Measurements from ENCODE around the gene CAB39L.

Gene CAB39L

GRCh38 chr13:49441846-49442245 lies 2.0 kb downstream of the CAB39L start:
- Histone ChIP-seq H3K27ac (ENCODE audit: low read length) (no peak overlapping the region), H3K9ac (ENCODE audit: low read length) (no peak overlapping the region), H4K20me1 (ENCODE audit: insufficient read depth, low read length) (no peaks in the 10 kb centered on the region), H3K9me3 (ENCODE audit: insufficient read depth, low read length) (no peaks in the 10 kb centered on the region), H3K4me1 (ENCODE audit: low read length) (peaks cover 8% of the 10 kb centered on the region; the same call in 1 of the 2 replicates), H3K36me3 (replicated peaks; ENCODE audit: low read depth, low read length) (peaks cover 5% of the 10 kb centered on the region), H3K4me3 (ENCODE audit: low read length) (no peak overlapping the region), H3K4me2 (ENCODE audit: low read length) (no peak overlapping the region), H3K27me3 (ENCODE audit: low read depth, low read length) (no peaks in the 10 kb centered on the region; the same call in 1 of the 2 replicates), H2AFZ (ENCODE audit: low read depth, low read length) (no peak overlapping the region), H3K79me2 (ENCODE audit: low read length) (peaks cover 12% of the 10 kb centered on the region)
- TF ChIP-seq, protein P1, sequence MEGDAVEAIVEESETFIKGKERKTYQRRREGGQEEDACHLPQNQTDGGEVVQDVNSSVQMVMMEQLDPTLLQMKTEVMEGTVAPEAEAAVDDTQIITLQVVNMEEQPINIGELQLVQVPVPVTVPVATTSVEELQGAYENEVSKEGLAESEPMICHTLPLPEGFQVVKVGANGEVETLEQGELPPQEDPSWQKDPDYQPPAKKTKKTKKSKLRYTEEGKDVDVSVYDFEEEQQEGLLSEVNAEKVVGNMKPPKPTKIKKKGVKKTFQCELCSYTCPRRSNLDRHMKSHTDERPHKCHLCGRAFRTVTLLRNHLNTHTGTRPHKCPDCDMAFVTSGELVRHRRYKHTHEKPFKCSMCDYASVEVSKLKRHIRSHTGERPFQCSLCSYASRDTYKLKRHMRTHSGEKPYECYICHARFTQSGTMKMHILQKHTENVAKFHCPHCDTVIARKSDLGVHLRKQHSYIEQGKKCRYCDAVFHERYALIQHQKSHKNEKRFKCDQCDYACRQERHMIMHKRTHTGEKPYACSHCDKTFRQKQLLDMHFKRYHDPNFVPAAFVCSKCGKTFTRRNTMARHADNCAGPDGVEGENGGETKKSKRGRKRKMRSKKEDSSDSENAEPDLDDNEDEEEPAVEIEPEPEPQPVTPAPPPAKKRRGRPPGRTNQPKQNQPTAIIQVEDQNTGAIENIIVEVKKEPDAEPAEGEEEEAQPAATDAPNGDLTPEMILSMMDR (IDR thresholded peaks at IDR 0.05; ENCODE audit: low read depth, low read length) = no peak
- no peak for TF ChIP-seq EZH2phosphoT487 (IDR thresholded peaks at IDR 0.05; ENCODE audit: low read depth)

DNA sequence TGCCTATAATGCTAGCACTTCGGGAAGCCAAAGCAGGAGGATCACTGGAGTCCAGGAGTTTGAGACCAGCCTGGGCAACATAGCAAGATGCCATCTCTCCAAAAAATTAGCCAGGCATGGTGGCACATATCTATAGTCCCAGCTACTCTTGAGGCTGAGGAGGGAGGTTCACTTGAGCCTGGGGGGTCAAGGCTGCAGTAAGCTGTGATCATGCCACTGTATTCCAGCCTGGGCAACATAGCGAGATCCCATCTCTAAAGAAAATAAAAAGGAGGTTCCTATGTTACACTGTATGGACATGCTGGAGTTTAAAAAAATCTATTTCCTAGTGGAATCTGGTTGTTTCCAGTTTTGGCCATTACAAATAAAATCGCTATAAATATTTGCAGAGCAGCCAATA lies 2.6 kb downstream of the CAB39L start:
- no peaks in the 10 kb centered on the region for H3K9me3 ChIP-seq (ENCODE audit: insufficient read depth, low read length)
- H3K79me2 ChIP-seq (ENCODE audit: low read length) = peaks cover 7% of the 10 kb centered on the region
- no peak overlapping the region for H3K4me2 ChIP-seq (ENCODE audit: low read length)
- TF ChIP-seq, protein P1 (IDR thresholded peaks at IDR 0.05; ENCODE audit: low read depth, low read length) = no peak
- TF ChIP-seq EZH2phosphoT487 (IDR thresholded peaks at IDR 0.05; ENCODE audit: low read depth) = no peak
- peaks cover 5% of the 10 kb centered on the region; the same call in 1 of the 2 replicates for H3K4me1 ChIP-seq (ENCODE audit: low read length)
- H3K9ac ChIP-seq (ENCODE audit: low read length) = no peak overlapping the region
- H3K36me3 ChIP-seq (replicated peaks; ENCODE audit: low read depth, low read length) = peaks cover under 1% of the 10 kb centered on the region
- H3K27me3 ChIP-seq (ENCODE audit: low read depth, low read length) = no peaks in the 10 kb centered on the region; the same call in 1 of the 2 replicates
- H3K27ac ChIP-seq (ENCODE audit: low read length) = no peak overlapping the region
- no peak overlapping the region for H3K4me3 ChIP-seq (ENCODE audit: low read length)
- H4K20me1 ChIP-seq (ENCODE audit: insufficient read depth, low read length) = no peaks in the 10 kb centered on the region
- no peak overlapping the region for H2AFZ ChIP-seq (ENCODE audit: low read depth, low read length)

GRCh38 chr13:49439609-49440008 lies 4.3 kb downstream of the CAB39L start:
- no peaks in the 10 kb centered on the region for H3K36me3 ChIP-seq (replicated peaks; ENCODE audit: low read depth, low read length)
- no peak overlapping the region for H3K4me2 ChIP-seq (ENCODE audit: low read length)
- H3K27ac ChIP-seq (ENCODE audit: low read length) = no peak overlapping the region
- peaks cover 5% of the 10 kb centered on the region; the same call in 1 of the 2 replicates for H3K4me1 ChIP-seq (ENCODE audit: low read length)
- no peaks in the 10 kb centered on the region; the same call in 1 of the 2 replicates for H3K27me3 ChIP-seq (ENCODE audit: low read depth, low read length)
- no peak overlapping the region for H3K4me3 ChIP-seq (ENCODE audit: low read length)
- no peaks in the 10 kb centered on the region for H4K20me1 ChIP-seq (ENCODE audit: insufficient read depth, low read length)
- H2AFZ ChIP-seq (ENCODE audit: low read depth, low read length) = no peak overlapping the region
- H3K9me3 ChIP-seq (ENCODE audit: insufficient read depth, low read length) = no peaks in the 10 kb centered on the region
- H3K79me2 ChIP-seq (ENCODE audit: low read length) = no peaks in the 10 kb centered on the region
- no peak overlapping the region for H3K9ac ChIP-seq (ENCODE audit: low read length)
- no peak for TF ChIP-seq EZH2phosphoT487 (IDR thresholded peaks at IDR 0.05; ENCODE audit: low read depth)
- TF ChIP-seq, protein P1 (IDR thresholded peaks at IDR 0.05; ENCODE audit: low read depth, low read length) = no peak

DNA sequence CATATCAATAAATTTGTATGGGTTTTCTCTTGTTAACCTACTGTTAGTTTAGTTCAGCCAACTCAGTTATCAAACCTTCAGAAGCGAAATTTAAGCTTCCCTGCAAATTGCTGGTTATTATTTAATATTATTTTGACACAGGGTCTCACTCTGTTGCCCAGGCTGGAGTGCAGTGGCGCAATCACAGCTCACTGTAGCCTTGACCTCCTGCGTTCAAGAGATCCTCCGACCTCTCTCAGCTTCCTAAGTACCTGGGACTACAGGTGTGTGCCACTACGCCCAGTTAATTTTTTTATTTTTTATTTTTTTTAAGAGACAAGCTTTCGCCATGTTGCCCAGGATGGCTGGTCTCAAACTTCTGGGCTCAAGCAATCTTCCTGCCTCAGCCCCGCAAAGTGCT lies 6.2 kb downstream of the CAB39L start:
- no peak overlapping the region for H3K4me2 ChIP-seq (ENCODE audit: low read length)
- no peaks in the 10 kb centered on the region for H3K36me3 ChIP-seq (replicated peaks; ENCODE audit: low read depth, low read length)
- H3K27me3 ChIP-seq (ENCODE audit: low read depth, low read length) = no peaks in the 10 kb centered on the region; the same call in 1 of the 2 replicates
- no peak overlapping the region for H3K27ac ChIP-seq (ENCODE audit: low read length)
- H3K9me3 ChIP-seq (ENCODE audit: insufficient read depth, low read length) = no peaks in the 10 kb centered on the region
- peaks cover under 1% of the 10 kb centered on the region; the same call in 1 of the 2 replicates for H3K4me1 ChIP-seq (ENCODE audit: low read length)
- no peaks in the 10 kb centered on the region for H3K79me2 ChIP-seq (ENCODE audit: low read length)
- no peaks in the 10 kb centered on the region for H4K20me1 ChIP-seq (ENCODE audit: insufficient read depth, low read length)
- H3K4me3 ChIP-seq (ENCODE audit: low read length) = no peak overlapping the region
- TF ChIP-seq, protein P1 (IDR thresholded peaks at IDR 0.05; ENCODE audit: low read depth, low read length) = no peak
- no peak for TF ChIP-seq EZH2phosphoT487 (IDR thresholded peaks at IDR 0.05; ENCODE audit: low read depth)
- H3K9ac ChIP-seq (ENCODE audit: low read length) = no peak overlapping the region
- no peak overlapping the region for H2AFZ ChIP-seq (ENCODE audit: low read depth, low read length)

Data from OCI-LY3 (cell line).